ENCODE results near the gene KBTBD7.

DNA sequence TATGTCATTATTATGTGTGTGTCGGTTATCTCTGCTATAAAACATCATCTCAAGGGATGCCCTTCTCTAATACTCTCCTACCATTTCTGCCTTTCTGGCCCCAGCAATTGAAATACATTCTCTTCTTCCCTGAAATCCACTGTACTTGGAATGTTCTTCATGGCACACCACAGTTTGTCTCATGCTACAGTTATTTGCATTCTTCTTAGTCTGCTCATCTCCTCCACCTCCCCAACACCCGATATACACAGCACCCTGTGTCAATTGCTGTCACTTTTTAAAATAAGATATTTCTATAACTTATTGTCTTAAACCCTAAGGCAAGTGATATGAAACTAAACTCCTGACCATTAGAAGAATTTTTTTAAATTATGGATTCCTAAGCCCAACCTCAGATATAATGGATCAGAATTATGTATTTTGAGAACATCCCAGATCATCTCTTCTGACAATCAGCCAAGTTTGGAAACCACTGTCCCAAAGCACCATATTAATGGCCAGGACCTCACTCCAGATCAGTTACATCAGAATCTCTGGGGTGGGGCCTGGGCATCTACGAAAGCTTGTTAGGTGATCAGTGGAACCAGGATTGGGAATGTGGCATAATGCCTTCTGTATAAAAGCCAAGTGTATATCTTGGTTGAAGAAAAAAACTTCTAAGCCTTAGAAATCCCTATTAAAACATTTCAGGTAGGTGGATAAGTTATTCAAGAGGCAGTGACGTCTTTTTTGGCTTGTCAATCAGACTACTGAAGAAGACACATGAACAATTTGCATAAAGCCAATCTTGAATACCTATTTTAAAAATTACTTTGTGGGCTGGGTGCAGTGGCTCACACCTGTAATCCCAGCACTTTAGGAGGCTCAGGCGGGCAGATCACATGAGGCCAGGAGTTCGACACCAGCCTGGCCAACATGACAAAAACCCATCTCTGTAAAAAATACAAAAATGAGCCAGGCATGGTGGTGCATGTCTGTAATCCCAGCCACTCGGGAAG lies 30.0 kb upstream of the KBTBD7 start:
- TF ChIP-seq, protein P1, sequence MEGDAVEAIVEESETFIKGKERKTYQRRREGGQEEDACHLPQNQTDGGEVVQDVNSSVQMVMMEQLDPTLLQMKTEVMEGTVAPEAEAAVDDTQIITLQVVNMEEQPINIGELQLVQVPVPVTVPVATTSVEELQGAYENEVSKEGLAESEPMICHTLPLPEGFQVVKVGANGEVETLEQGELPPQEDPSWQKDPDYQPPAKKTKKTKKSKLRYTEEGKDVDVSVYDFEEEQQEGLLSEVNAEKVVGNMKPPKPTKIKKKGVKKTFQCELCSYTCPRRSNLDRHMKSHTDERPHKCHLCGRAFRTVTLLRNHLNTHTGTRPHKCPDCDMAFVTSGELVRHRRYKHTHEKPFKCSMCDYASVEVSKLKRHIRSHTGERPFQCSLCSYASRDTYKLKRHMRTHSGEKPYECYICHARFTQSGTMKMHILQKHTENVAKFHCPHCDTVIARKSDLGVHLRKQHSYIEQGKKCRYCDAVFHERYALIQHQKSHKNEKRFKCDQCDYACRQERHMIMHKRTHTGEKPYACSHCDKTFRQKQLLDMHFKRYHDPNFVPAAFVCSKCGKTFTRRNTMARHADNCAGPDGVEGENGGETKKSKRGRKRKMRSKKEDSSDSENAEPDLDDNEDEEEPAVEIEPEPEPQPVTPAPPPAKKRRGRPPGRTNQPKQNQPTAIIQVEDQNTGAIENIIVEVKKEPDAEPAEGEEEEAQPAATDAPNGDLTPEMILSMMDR (IDR thresholded peaks at IDR 0.05) = no peak
- no peak for TF ChIP-seq POLR2A (IDR thresholded peaks at IDR 0.05)
